GM19324 (cell line): ENCODE measurements around the gene KRTAP20-1.

ENCODE experiments used
- ATAC-seq: cut with Tn5 transposase; IDR thresholded peaks from one replicate; pipeline ENCODE4 v1.9.1; 2021; ENCODE audit warnings: mild to moderate bottlenecking, moderate library complexity; ENCODE audit not compliant: unreplicated experiment, low FRiP score

The KRTAP20-1 gene

GRCh38 chr21:30642564-30642963 is 26.3 kb downstream of the KRTAP20-1 start, which contains the start of gene KRTAP20-3:
Gene KRTAP20-3, plus strand, starts transcription at chr21:30642864.
- no peak for ATAC-seq

- ATAC-seq, result no peak
Measured at GRCh38 chr21:30646904-30647414, 30.7 kb downstream of the KRTAP20-1 start.

- ATAC-seq, result no peak
Measured at GRCh38 chr21:30652891-30653290, 36.7 kb downstream of the KRTAP20-1 start.
